ENCODE data around the gene SHISA5. TPM values are rescaled to one million over a fixed set of nuclear protein-coding genes. Genes with fewer than 3 reads are reported as not detected.

SHISA5 gene
- total RNA-seq, 1 donor from 2014 or later: 188 TPM

GRCh38 chr3:48430708-48431101 lies 73.3 kb downstream of the SHISA5 start:
- H3K4me3 ChIP-seq (ENCODE audit: low read depth, low read length): no peak overlapping the region
- no peak for TF ChIP-seq CTCF (conservative IDR thresholded peaks at IDR 0.05; ENCODE audit: low read depth, low read length)
- DNase-seq (ENCODE audit: low read depth): no peak

GRCh38 chr3:48429960-48430707 lies 73.8 kb downstream of the SHISA5 start, which contains the start of gene PLXNB1:
Gene PLXNB1 (minus strand): TSS chr3:48430086. CDS start chr3:48424611, 5,475 bp downstream.
- no peak for DNase-seq (ENCODE audit: low read depth)
- no peak for TF ChIP-seq CTCF (conservative IDR thresholded peaks at IDR 0.05; ENCODE audit: low read depth, low read length)
- peak within 1 kb of the TSS; percentile 79 for H3K4me3 ChIP-seq (ENCODE audit: low read depth, low read length)

- DNase-seq (ENCODE audit: low read depth): no peak
- H3K4me3 ChIP-seq (ENCODE audit: low read depth, low read length): peak overlapping the region; percentile 79
- TF ChIP-seq CTCF (conservative IDR thresholded peaks at IDR 0.05; ENCODE audit: low read depth, low read length): no peak
Measured at GRCh38 chr3:48429317-48429959, 74.5 kb downstream of the SHISA5 start.

GRCh38 chr3:48428572-48429316 lies 75.2 kb downstream of the SHISA5 start:
- no peak for DNase-seq (ENCODE audit: low read depth)
- H3K4me3 ChIP-seq (ENCODE audit: low read depth, low read length): peak overlapping the region; percentile 79
- no peak for TF ChIP-seq CTCF (conservative IDR thresholded peaks at IDR 0.05; ENCODE audit: low read depth, low read length)

GRCh38 chr3:48428088-48428571 lies 75.8 kb downstream of the SHISA5 start:
- no peak for TF ChIP-seq CTCF (conservative IDR thresholded peaks at IDR 0.05; ENCODE audit: low read depth, low read length)
- no peak for DNase-seq (ENCODE audit: low read depth)
- peak overlapping the region; percentile 79 for H3K4me3 ChIP-seq (ENCODE audit: low read depth, low read length)

GRCh38 chr3:48427630-48427962 lies 76.4 kb downstream of the SHISA5 start:
- no peak for DNase-seq (ENCODE audit: low read depth)
- TF ChIP-seq CTCF (conservative IDR thresholded peaks at IDR 0.05; ENCODE audit: low read depth, low read length): no peak
- peak overlapping the region; percentile 79 for H3K4me3 ChIP-seq (ENCODE audit: low read depth, low read length)

Measured in epithelial cell of proximal tubule (primary cell).